Measurements from ENCODE around the gene SMG7.

SMG7 gene

GRCh38 chr1:183467687-183468086, 4.6 kb upstream of the SMG7 start (continued):
- no peak for TF ChIP-seq ZNF311 (tag by site-specific recombination; IDR thresholded peaks at IDR 0.05; ENCODE audit: borderline replicate concordance)

- H3K36me3 ChIP-seq (ENCODE audit: control insufficient read depth in 2 of 2, insufficient read depth in 1 of 2, low read length in 2 of 2), result peaks cover 0 to 5% of the 10 kb centered on the region in 2 experiments; a peak in 1 of 3 replicates
- H3K4me1 ChIP-seq (ENCODE audit: control insufficient read depth, insufficient read depth, low read length), result 0 out of 2 replicates have a peak, but pooled peaks cover 5% of the 10 kb centered on the region
- peak overlapping the region; percentile 99 for H3K4me3 ChIP-seq (ENCODE audit: low read depth, low read length)
- ChIA-PET CTCF (interaction anchor here (0.7 to 1.4 kb wide), 4 partner anchors 8 to 215 kb away, joined by 3 to 7 read pairs (median 4); no protein-coding TSS in a partner anchor), POLR2A (no interaction called here)
- no peaks in the 10 kb centered on the region for H3K9me3 ChIP-seq (ENCODE audit: control insufficient read depth, insufficient read depth, low read depth, low read length)
- peak overlapping the region; percentile 91; the same call in 1 of the 2 replicates for H3K27ac ChIP-seq (ENCODE audit: extremely low read depth, low read depth, low read length)
- no peak for TF ChIP-seq BCL11B (tag by site-specific recombination; IDR thresholded peaks at IDR 0.05; ENCODE audit: low read depth)
- TF ChIP-seq PRDM10 (tag by site-specific recombination; IDR thresholded peaks at IDR 0.05), result peak; percentile 91
- peak; percentile 77 for TF ChIP-seq ZNF37A (tag by site-specific recombination; IDR thresholded peaks at IDR 0.05)
- 0 out of 2 replicates have a peak, but pooled peaks have one; percentile 16 for TF ChIP-seq ZXDB (tag by site-specific recombination; IDR thresholded peaks at IDR 0.05)
- TF ChIP-seq ZNF654 (tag by site-specific recombination; IDR thresholded peaks at IDR 0.05; ENCODE audit: low read depth), result peak; percentile 71
- TF ChIP-seq ZSCAN30 (tag by site-specific recombination; IDR thresholded peaks at IDR 0.05), result peak; percentile 35; the same call in 1 of the 2 replicates
- TF ChIP-seq ZNF10 (tag by site-specific recombination; IDR thresholded peaks at IDR 0.05), result peak; percentile 80
- TF ChIP-seq ZNF114 (tag by site-specific recombination; IDR thresholded peaks at IDR 0.05), result no peak
- TF ChIP-seq ELK4 (IDR thresholded peaks at IDR 0.05; ENCODE audit: borderline replicate concordance, low read depth, low read length), result no peak
- no peak for TF ChIP-seq ZNF626 (tag by site-specific recombination; IDR thresholded peaks at IDR 0.05)
- no peak for TF ChIP-seq ZNF501 (tag by site-specific recombination; IDR thresholded peaks at IDR 0.05)
- peak; percentile 58 for TF ChIP-seq CTCF (tag by site-specific recombination; IDR thresholded peaks at IDR 0.05)
- TF ChIP-seq ZNF560 (tag by site-specific recombination; IDR thresholded peaks at IDR 0.05; ENCODE audit: borderline replicate concordance), result no peak
- TF ChIP-seq ZEB2 (tag by site-specific recombination; IDR thresholded peaks at IDR 0.05), result 0 out of 2 replicates have a peak, but pooled peaks have one; percentile 31
- TF ChIP-seq ZBTB6 (tag by site-specific recombination; IDR thresholded peaks at IDR 0.05), result no peak
- TF ChIP-seq ZNF280C (tag by site-specific recombination; IDR thresholded peaks at IDR 0.05), result no peak
- TF ChIP-seq ZNF335 (tag by site-specific recombination; conservative IDR thresholded peaks at IDR 0.05), result peak; percentile 36; the same call in 1 of the 2 replicates
- TF ChIP-seq ZNF121 (tag by site-specific recombination; IDR thresholded peaks at IDR 0.05), result 0 out of 2 replicates have a peak, but pooled peaks have one; percentile 11
- peak; percentile 26; the same call in 1 of the 2 replicates for TF ChIP-seq ZIC2 (tag by site-specific recombination; IDR thresholded peaks at IDR 0.05)
- TF ChIP-seq ZNF660 (tag by site-specific recombination; IDR thresholded peaks at IDR 0.05), result 0 out of 2 replicates have a peak, but pooled peaks have one; percentile 51
- TF ChIP-seq HIC1 (tag by site-specific recombination; IDR thresholded peaks at IDR 0.05), result peak; percentile 94
- no peak for TF ChIP-seq ZNF239 (tag by site-specific recombination; IDR thresholded peaks at IDR 0.05)
These were observed 1.9 kb upstream of the SMG7 start for GRCh38 chr1:183470147-183470960.

All from HEK293 (cell line).